Common myeloid progenitor, CD34-positive (primary cell): Measurements from ENCODE around the gene NQO1.
A peak's percentile ranks its signal among the peaks of the same experiment; 100 is the strongest.

Experiments used
- CTCF ChIA-PET: fragments of 350-600 bp; sonication (Branson Sonifier 250); formaldehyde crosslinking; loops from one replicate; lab custom pipeline; 2021; ENCODE audit warnings: antibody characterized with exemption; lab: Charles Lee
- POLR2A ChIA-PET: fragments of 350-600 bp; sonication (Branson Sonifier 250); formaldehyde crosslinking; loops from one replicate; lab custom pipeline; 2021; ENCODE audit warnings: antibody characterized with exemption; lab: Charles Lee
- DNase-seq, 3 donors: peaks; one replicate each; pipeline versions ENCODE4 v3.0.0 to v3.0.0-alpha.2; 2013
- H3K27ac ChIP-seq, 2 experiments: 1 replicate in 1 of 2; 2 replicates in 1 of 2; pipeline ENCODE4 v1.7.0; 2013; ENCODE audit warnings: inconsistent platforms in 2 of 2, low read length in 2 of 2, mild to moderate bottlenecking in 2 of 2, low read depth in 1 of 2, moderate library complexity in 1 of 2; ENCODE audit not compliant: severe bottlenecking in 2 of 2, insufficient read depth in 1 of 2, poor library complexity in 1 of 2
- H3K27me3 ChIP-seq, 5 experiments: replicated peaks in 2 of 5; 1 replicate in 3 of 5; 2 replicates in 2 of 5; pipeline versions ENCODE4 v1.6.1 to v1.7.0; 2013; ENCODE audit warnings: low read length in 4 of 5, mild to moderate bottlenecking in 2 of 5, moderate library complexity in 2 of 5, inconsistent platforms in 1 of 5; ENCODE audit not compliant: insufficient read depth in 5 of 5, control insufficient read depth in 4 of 5
- H3K36me3 ChIP-seq, 4 experiments: 1 replicate in 2 of 4; 2 replicates in 2 of 4; pipeline versions ENCODE4 v1.6.1 to v1.7.0; 2013; ENCODE audit warnings: low read length in 3 of 4, control low read depth in 1 of 4, mild to moderate bottlenecking in 1 of 4; ENCODE audit not compliant: control insufficient read depth in 4 of 4, insufficient read depth in 4 of 4
- H3K4me1 ChIP-seq, 4 experiments: 1 replicate in 3 of 4; 2 replicates in 1 of 4; pipeline versions ENCODE4 v1.6.1 to v1.7.1; 2013; ENCODE audit warnings: low read length in 3 of 4, mild to moderate bottlenecking in 3 of 4, control low read depth in 1 of 4, inconsistent platforms in 1 of 4, moderate library complexity in 1 of 4; ENCODE audit not compliant: control insufficient read depth in 4 of 4, insufficient read depth in 4 of 4; ENCODE audit errors: control extremely low read depth in 1 of 4
- H3K4me3 ChIP-seq, 7 experiments: 1 replicate in 4 of 7; 2 replicates in 3 of 7; pipeline versions ENCODE4 v1.5.1 to v1.7.0; 2013; ENCODE audit warnings: mild to moderate bottlenecking in 7 of 7, low read length in 6 of 7, moderate library complexity in 6 of 7, inconsistent platforms in 2 of 7, low read depth in 2 of 7, control low read depth in 1 of 7; ENCODE audit not compliant: insufficient read depth in 4 of 7, control insufficient read depth in 1 of 7; ENCODE audit errors: extremely low read depth in 1 of 7
- H3K9me3 ChIP-seq, 5 experiments: 1 replicate in 4 of 5; 2 replicates in 1 of 5; pipeline versions ENCODE4 v1.6.1 to v1.7.1; 2013; ENCODE audit warnings: low read length in 4 of 5, mild to moderate bottlenecking in 2 of 5, inconsistent platforms in 1 of 5, low read depth in 1 of 5, moderate library complexity in 1 of 5; ENCODE audit not compliant: control insufficient read depth in 4 of 5, insufficient read depth in 2 of 5; ENCODE audit errors: control extremely low read depth in 1 of 5
- WGBS: methylation state at CpG from one replicate; pipeline ENCODE4 v1.1.5; 2013; ENCODE audit not compliant: insufficient coverage; 5-methylcytosine and 5-hydroxymethylcytosine counted together

The NQO1 gene

DNA sequence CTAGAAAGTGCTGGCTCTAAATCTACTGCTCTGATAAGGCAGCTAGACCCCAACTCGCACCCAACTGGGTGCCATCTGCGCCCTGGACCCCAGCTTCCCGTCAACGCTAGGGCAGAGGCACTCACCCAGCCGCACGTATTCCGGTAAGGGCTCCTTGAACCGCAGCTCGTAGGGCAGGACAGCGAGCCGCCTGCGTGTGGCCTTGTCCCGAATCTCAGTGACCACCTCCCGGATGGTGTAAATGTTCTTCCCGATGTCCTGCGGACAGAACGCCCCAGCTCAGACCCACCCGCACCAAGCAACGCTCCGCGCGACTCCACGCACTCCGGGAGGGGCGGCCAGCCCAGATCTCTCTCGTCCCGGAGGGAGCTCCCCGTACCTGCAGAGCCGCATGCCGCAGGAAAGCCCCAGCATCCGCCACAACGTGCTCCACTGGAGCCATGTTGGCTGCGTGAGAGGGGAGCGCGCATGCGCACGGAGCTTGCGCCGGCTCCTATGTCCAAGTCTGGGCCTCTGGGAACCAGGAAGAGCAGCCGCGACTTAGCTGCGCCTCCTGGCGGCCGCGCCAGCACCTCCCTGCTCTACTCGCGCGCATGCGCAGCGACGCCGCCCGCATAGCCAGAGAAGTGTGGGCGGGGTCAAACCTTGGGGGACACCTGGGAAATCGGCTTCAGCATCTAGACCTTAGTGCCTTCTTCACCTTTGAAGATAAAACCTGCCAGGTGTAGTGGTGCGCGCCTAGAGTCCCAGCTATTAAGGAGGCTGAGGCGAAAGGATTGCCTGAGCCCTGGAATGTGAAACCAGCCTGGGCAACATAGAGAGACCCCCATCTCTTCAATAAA lies 28.3 kb upstream of the NQO1 start, which contains the start of gene NOB1:
TSS of gene NOB1 (minus strand) at position 458 of the 842 bp plus-strand sequence. CDS start at position 442, 16 bp downstream.
- H3K36me3 ChIP-seq: peaks cover 6 to 25% (median 16%) of the 10 kb centered on the region in 4 experiments
- H3K9me3 ChIP-seq: no peaks in the 10 kb centered on the region
- peak within 1 kb of the TSS; percentile 70 to 100 (median 99) for H3K4me3 ChIP-seq
- H3K27me3 ChIP-seq: no peaks in the 10 kb centered on the region
- H3K4me1 ChIP-seq: peaks cover 4 to 15% (median 13%) of the 10 kb centered on the region in 4 experiments
- WGBS: 0% methylated on average over 48 of the region's 58 CpGs
- peak; percentile 97 to 99 (median 97) for DNase-seq
- ChIA-PET CTCF (interaction anchor here (0.8 to 6.2 kb wide), 24 partner anchors 8 to 359 kb away, joined by 3 to 79 read pairs (median 5); partner anchors contain the start of gene NQO1), POLR2A (interaction anchor here (0.6 to 1.5 kb wide), 3 partner anchors 8 to 564 kb away, joined by 3 to 5 read pairs (median 3); partner anchors contain the start of gene NQO1)
- peak within 1 kb of the TSS; percentile 69 to 90 for H3K27ac ChIP-seq

DNA sequence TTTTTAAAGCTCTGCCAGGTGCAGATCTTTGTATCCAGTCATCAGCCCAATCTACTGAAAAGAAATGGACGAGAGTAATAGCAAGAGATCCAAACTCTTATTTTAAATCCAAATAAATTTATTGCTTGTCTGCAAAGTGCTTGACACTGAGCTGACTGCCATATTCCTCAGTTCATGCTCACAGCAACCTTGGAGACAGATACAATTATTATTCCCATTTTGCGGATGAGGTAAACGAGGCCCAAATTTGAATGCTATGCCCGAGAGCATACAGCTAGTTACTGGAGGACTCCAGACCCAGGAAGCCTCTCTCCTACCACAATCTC lies 27.7 kb upstream of the NQO1 start:
- ChIA-PET CTCF (interaction anchor here (0.8 to 6.2 kb wide), 23 partner anchors 8 to 358 kb away, joined by 3 to 79 read pairs (median 5); partner anchors contain the start of gene NQO1), POLR2A (interaction anchor here (1.5 kb wide), 1 partner anchor 28 kb away, joined by 5 read pairs; the partner anchor contains the start of gene NQO1)
- 28% methylated on average over 4 of the region's 4 CpGs for WGBS
- Histone ChIP-seq H3K4me3 (peak overlapping the region; percentile 70 to 100 (median 99)), H3K27me3 (no peaks in the 10 kb centered on the region), H3K36me3 (peaks cover 6 to 28% (median 20%) of the 10 kb centered on the region in 4 experiments), H3K9me3 (no peaks in the 10 kb centered on the region), H3K4me1 (peaks cover 4 to 15% (median 13%) of the 10 kb centered on the region in 4 experiments), H3K27ac (peak overlapping the region; percentile 69 to 90)
- no peak for DNase-seq

DNA sequence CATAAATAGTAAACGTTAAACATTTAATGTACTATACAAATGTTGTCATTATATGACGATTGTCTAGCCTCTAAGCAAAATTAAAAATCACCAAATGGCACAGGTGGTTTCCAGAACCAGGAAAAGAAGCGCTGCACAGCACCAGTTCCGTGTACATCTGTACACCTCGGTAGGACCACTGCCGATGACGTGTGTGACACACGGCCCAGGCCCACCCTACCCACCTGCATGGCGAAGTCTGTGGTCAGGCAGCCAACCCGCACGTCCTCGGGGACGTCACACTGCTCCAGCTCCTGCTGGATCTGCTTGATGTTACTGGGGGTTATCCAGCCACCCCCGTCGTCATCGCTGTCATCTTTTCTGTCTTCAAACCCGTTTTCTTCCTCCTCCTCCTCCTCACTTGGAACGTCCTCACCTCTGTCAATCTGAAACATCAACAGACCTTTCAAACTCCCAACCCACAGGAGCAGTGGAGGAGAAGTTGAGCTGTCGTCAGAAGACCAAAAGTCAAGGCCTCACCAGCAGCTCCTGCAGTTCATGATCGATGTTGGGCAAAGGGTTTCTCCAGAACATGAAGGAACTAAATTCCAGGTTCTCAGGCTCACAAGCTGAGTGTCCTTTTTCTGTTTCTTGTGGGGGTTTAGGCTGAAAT lies 22.5 kb upstream of the NQO1 start:
- CTCF ChIA-PET: interaction anchor here (0.6 to 1.3 kb wide), 3 partner anchors 25 to 40 kb away, joined by 3 to 5 read pairs (median 5); no protein-coding TSS in a partner anchor
- peaks cover 17 to 78% (median 62%) of the 10 kb centered on the region in 4 experiments for H3K36me3 ChIP-seq

DNA sequence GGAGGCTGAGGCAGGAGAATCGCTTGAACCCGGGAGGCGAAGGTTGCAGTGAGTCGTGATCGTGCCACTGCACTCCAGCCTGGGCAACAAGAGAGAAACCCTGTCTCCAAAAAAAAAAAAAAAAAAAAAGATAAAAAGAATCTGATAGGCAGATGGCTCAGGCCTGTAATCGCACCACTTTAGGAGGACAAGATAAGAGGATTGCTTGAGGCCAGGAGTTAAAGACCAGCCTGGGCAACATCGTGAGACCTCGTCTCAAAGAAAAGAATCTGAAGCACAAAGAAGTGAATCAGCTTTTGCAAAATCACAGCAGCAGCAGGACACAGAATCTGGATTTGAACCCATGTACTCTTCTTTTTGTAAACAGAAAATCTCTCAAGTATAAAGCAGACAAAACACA lies 20.8 kb upstream of the NQO1 start:
- ChIA-PET POLR2A (no interaction called here), CTCF (interaction anchor here (2.6 kb wide), 1 partner anchor 7 kb away, joined by 12 read pairs; the partner anchor contains the start of gene NOB1)
- H3K9me3 ChIP-seq: no peaks in the 10 kb centered on the region
- H3K27me3 ChIP-seq: no peaks in the 10 kb centered on the region
- H3K36me3 ChIP-seq: peaks cover 22 to 91% (median 77%) of the 10 kb centered on the region in 4 experiments
- no peak for DNase-seq
- H3K4me3 ChIP-seq: no peak overlapping the region
- H3K27ac ChIP-seq: no peak overlapping the region
- H3K4me1 ChIP-seq: no peaks in the 10 kb centered on the region
- 98% methylated on average over 7 of the region's 8 CpGs for whole genome bisulfite sequencing

More for the DNA sequence above, 22.5 kb upstream of the NQO1 start:
- POLR2A ChIA-PET: no interaction called here
- no peak overlapping the region for H3K27ac ChIP-seq
- no peaks in the 10 kb centered on the region for H3K9me3 ChIP-seq
- no peaks in the 10 kb centered on the region for H3K27me3 ChIP-seq
- peaks cover 0 to 10% (median 6%) of the 10 kb centered on the region in 4 experiments for H3K4me1 ChIP-seq
- 96% methylated on average over 4 of the region's 20 CpGs for WGBS
- no peak for DNase-seq
- H3K4me3 ChIP-seq: no peak overlapping the region

DNA sequence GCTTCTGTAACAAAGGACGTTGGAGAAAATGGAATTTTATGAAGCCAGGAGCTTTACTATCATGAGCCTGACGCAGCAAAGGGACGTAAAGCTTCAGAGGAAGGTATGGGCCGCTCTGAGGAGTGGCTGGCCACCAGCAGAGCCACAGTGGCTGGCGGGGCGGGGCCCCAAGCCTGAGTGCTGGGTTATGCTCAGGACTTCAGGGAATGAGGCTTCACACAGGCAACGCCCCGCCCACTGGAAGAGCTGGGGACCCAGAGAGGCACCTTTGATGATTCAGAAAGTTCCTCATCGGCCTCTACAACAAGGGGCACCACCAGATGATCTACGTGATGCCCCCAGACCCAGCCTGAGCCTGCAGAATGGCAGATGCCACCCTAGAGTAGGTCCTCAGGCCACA lies 19.6 kb upstream of the NQO1 start:
- POLR2A ChIA-PET: no interaction called here

DNA sequence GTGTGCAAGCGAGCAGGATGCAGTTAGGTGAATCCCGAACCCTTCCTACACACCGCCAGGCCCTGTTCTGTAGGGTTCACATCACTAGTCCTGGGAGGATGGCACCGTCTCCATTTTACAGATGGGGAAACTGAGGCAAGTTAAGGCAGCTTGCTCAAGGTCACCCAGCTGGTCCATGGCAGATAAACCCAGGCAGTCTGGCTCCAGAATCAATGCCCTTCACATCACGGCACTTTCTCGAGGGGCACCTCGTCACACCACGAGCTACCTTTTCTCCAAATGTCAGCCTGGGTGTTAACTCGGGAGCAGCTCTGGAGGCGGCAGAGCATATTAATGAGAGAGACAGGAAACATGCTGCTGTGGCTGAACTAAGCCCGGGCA lies 18.9 kb upstream of the NQO1 start:
- no peak for DNase-seq
- Histone ChIP-seq H3K36me3 (peaks cover 24 to 93% (median 75%) of the 10 kb centered on the region in 4 experiments), H3K27me3 (no peaks in the 10 kb centered on the region), H3K4me3 (no peak overlapping the region), H3K9me3 (no peaks in the 10 kb centered on the region), H3K4me1 (no peaks in the 10 kb centered on the region), H3K27ac (no peak overlapping the region)
- 97% methylated on average over 11 of the region's 11 CpGs for WGBS
- ChIA-PET CTCF (interaction anchor here (1.4 to 2.6 kb wide), 2 partner anchors 9 to 51 kb away, joined by 3 to 12 read pairs; partner anchors contain the start of gene NOB1), POLR2A (no interaction called here)

More for the DNA sequence above, 19.6 kb upstream of the NQO1 start:
- H3K36me3 ChIP-seq: peaks cover 25 to 94% (median 79%) of the 10 kb centered on the region in 4 experiments
- no peaks in the 10 kb centered on the region for H3K4me1 ChIP-seq
- no peak overlapping the region for H3K27ac ChIP-seq
- DNase-seq: no peak
- 89% methylated on average over 10 of the region's 10 CpGs for WGBS
- no peak overlapping the region for H3K4me3 ChIP-seq
- H3K27me3 ChIP-seq: no peaks in the 10 kb centered on the region
- no peaks in the 10 kb centered on the region for H3K9me3 ChIP-seq
- CTCF ChIA-PET: interaction anchor here (1.4 to 2.6 kb wide), 2 partner anchors 8 to 50 kb away, joined by 3 to 12 read pairs; partner anchors contain the start of gene NOB1
